Fibroblast of lung (primary cell): ENCODE results near the gene DNAI1. TPM values are rescaled to one million over a fixed set of nuclear protein-coding genes. Genes with fewer than 3 reads are reported as not detected.

Source experiments
- DNase-seq, 2 donors: peaks; one replicate each; pipeline versions ENCODE4 v3.0.0 to v3.0.0-alpha.2; 2010; ENCODE audit warnings: low read depth in 2 of 2
- H2AFZ ChIP-seq: 2 replicates; pipeline ENCODE4 v1.5.1; 2012; ENCODE audit warnings: low read length, control low read depth, inconsistent platforms
- H3K27ac ChIP-seq: 2 replicates; pipeline ENCODE4 v1.5.1; 2011; ENCODE audit warnings: low read length, control low read depth; ENCODE audit not compliant: insufficient read depth
- H3K27me3 ChIP-seq: 2 replicates; pipeline ENCODE4 v1.5.1; 2011; ENCODE audit warnings: mild to moderate bottlenecking, low read length; ENCODE audit not compliant: control insufficient read depth, insufficient read depth
- H3K36me3 ChIP-seq: 2 replicates; pipeline ENCODE4 v1.5.1; 2011; ENCODE audit warnings: low read length; ENCODE audit not compliant: control insufficient read depth, insufficient read depth
- H3K4me1 ChIP-seq: 2 replicates; pipeline ENCODE4 v1.5.1; 2011; ENCODE audit warnings: low read length; ENCODE audit not compliant: control insufficient read depth, insufficient read depth; ENCODE audit errors: extremely low read depth
- H3K4me2 ChIP-seq: 2 replicates; pipeline ENCODE4 v1.5.1; 2011; ENCODE audit warnings: low read length, control low read depth; ENCODE audit not compliant: insufficient read depth; ENCODE audit errors: extremely low read depth
- H3K4me3 ChIP-seq, 4 experiments: fragments of 200-600 bp in 1 of 4; sonication (generic) in 1 of 4; replicated peaks in 1 of 4; 2 replicates each; pipeline ENCODE4 v1.5.1; 2011 to 2016; ENCODE audit warnings: low read length in 4 of 4, low read depth in 3 of 4, mild to moderate bottlenecking in 3 of 4, control low read depth in 2 of 4, inconsistent platforms in 1 of 4, mixed read lengths in 1 of 4; ENCODE audit not compliant: insufficient read depth in 1 of 4; ENCODE audit errors: control extremely low read depth in 1 of 4
- H3K79me2 ChIP-seq: 2 replicates; pipeline ENCODE4 v1.5.1; 2012; ENCODE audit warnings: mild to moderate bottlenecking, low read length, inconsistent platforms; ENCODE audit not compliant: control insufficient read depth, insufficient read depth
- H3K9ac ChIP-seq: 2 replicates; pipeline ENCODE4 v1.5.1; 2011; ENCODE audit warnings: mild to moderate bottlenecking, low read length, control low read depth; ENCODE audit not compliant: insufficient read depth
- H3K9me3 ChIP-seq: 2 replicates; pipeline ENCODE4 v1.5.1; 2012; ENCODE audit warnings: low read depth, low read length; ENCODE audit not compliant: control insufficient read depth, insufficient read depth
- H4K20me1 ChIP-seq: 2 replicates; pipeline ENCODE4 v1.5.1; 2011; ENCODE audit warnings: low read length; ENCODE audit not compliant: control insufficient read depth, insufficient read depth; ENCODE audit errors: extremely low read depth
- CTCF ChIP-seq, 2 donors: IDR thresholded peaks in 1 of 2; conservative IDR thresholded peaks in 1 of 2; 1 replicate in 1 of 2; 2 replicates in 1 of 2; pipeline ENCODE4 v1.5.1; 2011 to 2012; ENCODE audit warnings: low read length in 2 of 2, control low read depth in 1 of 2, inconsistent platforms in 1 of 2, low read depth in 1 of 2, mild to moderate bottlenecking in 1 of 2
- EZH2 ChIP-seq: IDR thresholded peaks from 2 replicates; pipeline ENCODE4 v1.5.1; 2012; ENCODE audit warnings: low read length, control low read depth, mild to moderate bottlenecking; ENCODE audit errors: missing control alignments
- polyA plus RNA-seq, 2 donors: library from polyadenylated mRNA; depleted of rRNA in 1 of 2; stranded (reverse) in 1 of 2; unstranded in 1 of 2; fragments of >200 nt; gene quantifications; 2 replicates each; pipeline ENCODE4 v1.2.1, GENCODE V29; 2011 to 2012; ENCODE audit warnings: missing spikeins in 1 of 2
- total RNA-seq: library from RNA; depleted of rRNA; stranded (reverse); fragments of >200 nt; gene quantifications from 2 replicates; pipeline ENCODE4 v1.2.1, GENCODE V29; 2014

Gene DNAI1
- total and polyA plus RNA-seq, 2 donors (not counting 1 experiment from before 2014, with no cell fraction given): not detected

GRCh38 chr9:34452568-34452967, 6.0 kb upstream of the DNAI1 start:
- Histone ChIP-seq H3K27me3 (no peaks in the 10 kb centered on the region), H3K4me3 (no peak overlapping the region), H2AFZ (no peak overlapping the region), H3K36me3 (no peaks in the 10 kb centered on the region), H3K4me2 (no peak overlapping the region), H3K27ac (no peak overlapping the region), H3K9ac (no peak overlapping the region), H3K79me2 (peaks cover 12% of the 10 kb centered on the region), H3K4me1 (peaks cover 7% of the 10 kb centered on the region), H3K9me3 (no peaks in the 10 kb centered on the region), H4K20me1 (peaks cover 2% of the 10 kb centered on the region)
- DNase-seq: no peak
- TF ChIP-seq EZH2: no peak
- TF ChIP-seq CTCF (conservative IDR thresholded peaks at IDR 0.05 in 1 of 2, IDR thresholded peaks at IDR 0.05 in 1 of 2; ENCODE audit: low read depth in 1 of 2, low read length in 2 of 2): no peak

- TF ChIP-seq EZH2 (no peak), CTCF (conservative IDR thresholded peaks at IDR 0.05 in 1 of 2, IDR thresholded peaks at IDR 0.05 in 1 of 2; ENCODE audit: low read depth in 1 of 2, low read length in 2 of 2) (peak in 1 of 2 donors; percentile 17)
- Histone ChIP-seq H3K27ac (no peak overlapping the region), H3K27me3 (no peaks in the 10 kb centered on the region), H3K9me3 (no peaks in the 10 kb centered on the region), H3K4me1 (peaks cover 7% of the 10 kb centered on the region), H3K79me2 (peaks cover 15% of the 10 kb centered on the region), H3K9ac (no peak overlapping the region), H4K20me1 (peaks cover 2% of the 10 kb centered on the region), H3K36me3 (no peaks in the 10 kb centered on the region), H3K4me3 (no peak overlapping the region), H2AFZ (no peak overlapping the region), H3K4me2 (no peak overlapping the region)
- peak; percentile 40 to 71 for DNase-seq
These were observed 4.0 kb upstream of the DNAI1 start for GRCh38 chr9:34454571-34455065.

GRCh38 chr9:34456151-34456550, 2.5 kb upstream of the DNAI1 start:
- no peak overlapping the region for H3K9ac ChIP-seq
- H3K4me1 ChIP-seq: peaks cover 7% of the 10 kb centered on the region
- H3K27me3 ChIP-seq: no peaks in the 10 kb centered on the region
- no peaks in the 10 kb centered on the region for H3K36me3 ChIP-seq
- peaks cover 2% of the 10 kb centered on the region for H4K20me1 ChIP-seq
- no peak overlapping the region for H2AFZ ChIP-seq
- no peak overlapping the region for H3K4me2 ChIP-seq
- no peak overlapping the region for H3K27ac ChIP-seq
- TF ChIP-seq CTCF (conservative IDR thresholded peaks at IDR 0.05 in 1 of 2, IDR thresholded peaks at IDR 0.05 in 1 of 2; ENCODE audit: low read depth in 1 of 2, low read length in 2 of 2) (no peak), EZH2 (no peak)
- H3K79me2 ChIP-seq: peaks cover 15% of the 10 kb centered on the region
- DNase-seq: no peak
- H3K9me3 ChIP-seq: no peaks in the 10 kb centered on the region
- no peak overlapping the region for H3K4me3 ChIP-seq
